Heart right ventricle (tissue), 16 donors: ENCODE measurements around the gene CX3CR1. TPM values are rescaled to one million over a fixed set of nuclear protein-coding genes. Genes with fewer than 3 reads are reported as not detected.

Experiments
- ATAC-seq, 8 donors: fragments of 200-7000 bp; cut with Tn5 transposase; one replicate each; pipeline ENCODE4 v1.9.1; 2020; ENCODE audit warnings: mild to moderate bottlenecking in 8 of 8, moderate library complexity in 8 of 8, moderate number of reproducible peaks in 1 of 8
- DNase-seq, 2 donors: peaks; one replicate each; pipeline ENCODE4 v3.0.0-alpha.2; 2020
- H3K27ac ChIP-seq, 10 donors: fragments of 200-600 bp; sonication (generic) in 2 of 10; one replicate each; pipeline versions ENCODE4 v1.5.0 to v1.8.0; 2020 to 2022; ENCODE audit warnings: mild to moderate bottlenecking in 3 of 10
- H3K27me3 ChIP-seq, 7 donors: fragments of 200-600 bp; one replicate each; pipeline ENCODE4 v1.8.0; 2021 to 2022; ENCODE audit warnings: mild to moderate bottlenecking in 2 of 7
- H3K36me3 ChIP-seq, 9 donors: fragments of 200-600 bp; sonication (generic) in 1 of 9; one replicate each; pipeline versions ENCODE4 v1.5.0 to v1.8.0; 2020 to 2022; ENCODE audit warnings: mild to moderate bottlenecking in 2 of 9
- H3K4me1 ChIP-seq, 9 donors: fragments of 200-600 bp; sonication (generic) in 1 of 9; one replicate each; pipeline versions ENCODE4 v1.5.0 to v1.8.0; 2020 to 2022; ENCODE audit warnings: mild to moderate bottlenecking in 4 of 9
- H3K4me3 ChIP-seq, 10 donors: fragments of 200-600 bp; sonication (generic) in 2 of 10; one replicate each; pipeline versions ENCODE4 v1.5.0 to v1.8.0; 2020 to 2022; ENCODE audit warnings: mild to moderate bottlenecking in 7 of 10, moderate library complexity in 2 of 10
- H3K9me3 ChIP-seq, 11 donors: fragments of 200-600 bp in 10 of 11; sonication (generic) in 2 of 11; one replicate each; pipeline versions ENCODE4 v1.5.0 to v1.8.0; 2013 to 2022; ENCODE audit warnings: mild to moderate bottlenecking in 2 of 11, control low read depth in 1 of 11, moderate library complexity in 1 of 11
- CTCF ChIP-seq, 9 donors: fragments of 200-600 bp; sonication (generic) in 2 of 9; IDR thresholded peaks; one replicate each; pipeline versions ENCODE4 v1.5.0 to v1.8.0; 2021 to 2022; ENCODE audit warnings: antibody characterized with exemption in 9 of 9, mild to moderate bottlenecking in 5 of 9, moderate library complexity in 1 of 9
- WGBS, 2 donors: extraction: QIAGEN DNeasy Blood & Tissue Kit; methylation state at CpG; one replicate each; pipeline ENCODE4 v1.1.7; 2013; ENCODE audit warnings: inconsistent platforms in 1 of 2; 5-methylcytosine and 5-hydroxymethylcytosine counted together
- intact Hi-C, 10 donors: fragments of 100-400 bp; cut with DNase I; formaldehyde crosslinking; loops; one replicate each; pipeline versions ENCODE4 v1.11.1 to v1.14.2; 2022
- polyA plus RNA-seq, 2 donors: library from polyadenylated mRNA; stranded (reverse); fragments of 200-250 nt; gene quantifications; one replicate each; pipeline ENCODE4 v1.2.3, GENCODE V29; 2013
- total RNA-seq, 10 donors: library from RNA; stranded (reverse); fragmentation: NEBNext Ultra II Directional in 3 of 10; extraction: Animal tissue kit (Norgen Biotek cat#: 25700) in 3 of 10; gene quantifications; one replicate each; pipeline versions ENCODE4 v1.2.1 to v1.2.4, GENCODE V29; 2021 to 2023
- donor health status: Arrhythmogenic right ventricular cardiomyopathy.
- donor health status: ischemic (EF 13 %, LVEDD 7.1; RV severe dilation, severe dysfunction).
- donor health status: healthy with polysubstance abuse.
- donor health status: DM: no; HTN: yes; CAD: no.
- donor health status: DM: no; HTN: no; CAD: no.
- donor health status: ischemic (EF 25% LVEDD 6.9; RV normal size, moderate dysfunction).
- donor health status: ischemic (EF 25% LVEDD 5.7; RV mildly dilated, moderate dysfunction).
- donor health status: healthy.
- donor health status: DM: yes; HTN: yes; CAD: no.
- donor health status: Ischemic cardiomyopathy.
- donor health status: ischemic (EF 35%, LVEDD 5.7; RV mildly dilated, moderate dysfunction).
- donor health status: nonischemic (EF 11% LVEDD 7.7; RV severe dilation, severe dysfunction).
- donor health status: DM: yes; HTN: yes; CAD: no.
- donor health status: PGD.
- donor health status: ischemic (EF 29% LVEDD 5.4; RV normal size, mild dysfunction).
- donor health status: nonischemic (EF 23%, LVEDD 6.1; RV moderate dilation, normal function).

Gene CX3CR1
- total and polyA plus RNA-seq, 12 donors, result 0.12 to 6.9 (median 0.88) TPM

DNA sequence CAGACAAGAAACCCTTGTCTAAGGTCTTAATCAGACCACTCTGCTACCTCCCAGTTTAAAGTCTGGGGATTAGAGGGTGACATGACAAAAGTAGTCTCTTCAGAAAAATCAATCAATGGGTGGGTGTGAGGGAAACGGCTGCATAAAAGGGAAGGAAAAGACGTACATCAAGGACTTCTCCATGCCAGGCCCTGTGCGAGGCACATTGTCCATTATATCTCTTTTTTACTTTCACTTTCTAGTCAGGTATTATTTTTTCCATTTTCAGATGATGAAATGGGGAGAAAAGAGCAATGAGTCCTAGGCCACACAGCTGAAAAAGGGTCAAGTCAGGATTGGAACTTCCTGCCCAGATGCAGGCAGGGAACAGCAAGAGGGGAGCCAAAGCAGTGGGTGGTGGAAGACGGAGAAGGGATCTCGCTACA lies 4.6 kb upstream of the CX3CR1 start:
- ATAC-seq (peak in 1 of 8 donors; percentile 41), DNase-seq (no peak)
- Histone ChIP-seq H3K27me3 (no peaks in the 10 kb centered on the region), H3K4me3 (no peak overlapping the region), H3K36me3 (no peaks in the 10 kb centered on the region), H3K27ac (peak overlapping the region in 2 of 10 donors; percentile 7 to 35), H3K9me3 (no peaks in the 10 kb centered on the region), H3K4me1 (peaks cover 0 to 36% (median 4%) of the 10 kb centered on the region in 9 donors)
- TF ChIP-seq CTCF (IDR thresholded peaks at IDR 0.05), result no peak
- 52 to 60% methylated on average over 5 of the region's 5 CpGs for WGBS, 2 donors
- intact Hi-C loops, result no loop called here

- no peak for ATAC-seq
- no peak for TF ChIP-seq CTCF (IDR thresholded peaks at IDR 0.05)
- no peaks in the 10 kb centered on the region for H3K27me3 ChIP-seq
- WGBS, 2 donors, result 76 to 82% methylated on average over 6 of the region's 6 CpGs
- H3K9me3 ChIP-seq, result no peaks in the 10 kb centered on the region
- intact Hi-C loops, result no loop called here
- H3K4me3 ChIP-seq, result no peak overlapping the region
- no peaks in the 10 kb centered on the region for H3K36me3 ChIP-seq
- no peak for DNase-seq
- H3K27ac ChIP-seq, result no peak overlapping the region
- peaks cover 0 to 45% (median 4%) of the 10 kb centered on the region in 9 donors for H3K4me1 ChIP-seq
These were observed 2.2 kb upstream of the CX3CR1 start for GRCh38 chr3:39282057-39282456.

- no peaks in the 10 kb centered on the region for H3K27me3 ChIP-seq
- ATAC-seq, result no peak
- intact Hi-C loops, result no loop called here
- no peaks in the 10 kb centered on the region for H3K36me3 ChIP-seq
- H3K4me1 ChIP-seq, result peaks cover 0 to 50% (median 4%) of the 10 kb centered on the region in 9 donors
- H3K4me3 ChIP-seq, result no peak overlapping the region
- no peak overlapping the region for H3K27ac ChIP-seq
- TF ChIP-seq CTCF (IDR thresholded peaks at IDR 0.05), result no peak
- 79 to 81% methylated on average over 9 of the region's 9 CpGs for WGBS, 2 donors
- DNase-seq, result no peak
- no peaks in the 10 kb centered on the region for H3K9me3 ChIP-seq
These were observed 1.7 kb upstream of the CX3CR1 start for GRCh38 chr3:39281533-39281932.

DNA sequence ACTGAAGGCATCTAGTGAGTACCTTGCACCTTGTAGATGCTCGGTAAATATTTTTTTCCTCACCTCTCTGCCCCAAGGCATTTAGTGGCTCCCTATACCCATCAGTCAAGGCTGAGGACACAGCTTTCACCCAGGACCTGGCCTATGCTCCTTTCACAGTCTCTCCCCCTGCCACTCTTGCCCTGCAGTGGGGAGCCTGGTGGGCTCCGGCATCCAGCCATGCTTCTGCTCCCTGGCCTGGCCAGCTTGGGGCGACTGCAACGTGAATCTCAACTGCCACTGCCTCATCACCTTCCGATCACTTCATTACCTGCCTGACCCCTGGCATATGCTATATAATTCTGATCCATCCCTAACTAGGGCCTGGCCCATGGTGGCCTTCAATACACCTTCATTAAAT lies 735 bp upstream of the CX3CR1 start:
- Histone ChIP-seq H3K27ac (peak overlapping the region in 2 of 10 donors; percentile 26 to 68), H3K4me1 (peaks cover 0 to 56% (median 4%) of the 10 kb centered on the region in 9 donors), H3K36me3 (no peaks in the 10 kb centered on the region), H3K4me3 (peak overlapping the region in 1 of 10 donors; percentile 2), H3K9me3 (no peaks in the 10 kb centered on the region), H3K27me3 (no peaks in the 10 kb centered on the region)
- no peak for DNase-seq
- ATAC-seq, result no peak
- no peak for TF ChIP-seq CTCF (IDR thresholded peaks at IDR 0.05)
- intact Hi-C loops, result no loop called here
- 95 to 99% methylated on average over 5 of the region's 5 CpGs for WGBS, 2 donors
